Chondrocyte (in vitro differentiated cells): Measurements from ENCODE around the gene ATP6AP1. TPM values are rescaled to one million over a fixed set of nuclear protein-coding genes. Genes with fewer than 3 reads are reported as not detected.

Experiments
- DNase-seq: peaks from one replicate; pipeline ENCODE4 v3.0.0; 2021; ENCODE audit warnings: mixed read lengths, low spot score
- H3K27ac Mint-ChIP-seq: one replicate; pipeline ENCODE4 v1.8.0; 2021; ENCODE audit warnings: mild to moderate bottlenecking, moderate library complexity, mixed read lengths; ENCODE audit not compliant: unreplicated experiment
- H3K27me3 Mint-ChIP-seq: 2 replicates; pipeline ENCODE4 v1.8.0; 2021; ENCODE audit warnings: low read depth, mixed read lengths
- H3K36me3 Mint-ChIP-seq: 2 replicates; pipeline ENCODE4 v1.8.0; 2021; ENCODE audit warnings: low read depth, mixed read lengths
- H3K4me1 Mint-ChIP-seq: 2 replicates; pipeline ENCODE4 v1.8.0; 2021; ENCODE audit warnings: low read depth, mild to moderate bottlenecking, mixed read lengths
- H3K4me3 Mint-ChIP-seq: one replicate; pipeline ENCODE4 v1.8.0; 2021; ENCODE audit warnings: mild to moderate bottlenecking, moderate library complexity, mixed read lengths; ENCODE audit not compliant: unreplicated experiment
- H3K9me3 Mint-ChIP-seq: 2 replicates; pipeline ENCODE4 v1.8.0; 2021; ENCODE audit warnings: low read depth, mixed read lengths
- total RNA-seq: library from RNA; stranded (reverse); gene quantifications from 3 replicates; pipeline ENCODE4 v1.2.1, GENCODE V29; 2021
- TF ChIP-seq, protein P1 (sequence below): fragments of 200-600 bp; sonication (generic); IDR thresholded peaks from 2 replicates; pipeline ENCODE4 v1.5.0; 2021; ENCODE audit warnings: antibody characterized with exemption, mild to moderate bottlenecking, moderate library complexity

Gene ATP6AP1
- total RNA-seq, 1 donor from 2014 or later: 136 TPM

DNA sequence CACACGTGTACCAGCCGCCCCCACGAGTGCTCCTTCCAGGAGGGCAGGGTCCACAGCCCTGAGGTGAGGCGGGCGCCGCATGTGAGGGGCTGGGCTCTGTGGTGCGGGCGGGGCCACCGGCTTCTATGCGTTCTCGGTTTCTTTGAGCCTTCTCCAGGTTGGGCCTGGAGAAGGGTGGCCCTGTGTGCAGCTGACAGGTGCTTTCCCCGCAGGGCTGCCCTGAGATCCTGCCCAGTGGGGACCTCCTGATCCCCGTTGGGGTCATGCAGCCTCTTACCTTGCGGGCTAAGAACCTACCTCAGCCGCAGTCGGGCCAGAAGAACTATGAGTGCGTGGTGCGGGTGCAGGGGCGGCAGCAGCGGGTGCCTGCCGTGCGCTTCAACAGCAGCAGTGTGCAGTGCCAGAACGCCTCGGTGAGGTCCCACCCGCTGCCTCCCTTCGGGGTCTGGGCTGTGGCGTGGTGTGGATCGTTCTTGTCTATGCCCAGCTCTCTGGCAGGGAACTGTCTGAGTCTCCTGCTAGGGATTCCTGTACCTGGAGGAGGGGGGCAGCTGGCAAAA lies 36.4 kb downstream of the ATP6AP1 start:
- no peak for DNase-seq
- Mint-ChIP-seq H3K36me3 (peaks cover 17% of the 10 kb centered on the region), H3K4me1 (peaks cover 19% of the 10 kb centered on the region), H3K9me3 (no peaks in the 10 kb centered on the region), H3K27me3 (no peaks in the 10 kb centered on the region), H3K27ac (no peak overlapping the region), H3K4me3 (no peak overlapping the region)
- TF ChIP-seq, protein P1, sequence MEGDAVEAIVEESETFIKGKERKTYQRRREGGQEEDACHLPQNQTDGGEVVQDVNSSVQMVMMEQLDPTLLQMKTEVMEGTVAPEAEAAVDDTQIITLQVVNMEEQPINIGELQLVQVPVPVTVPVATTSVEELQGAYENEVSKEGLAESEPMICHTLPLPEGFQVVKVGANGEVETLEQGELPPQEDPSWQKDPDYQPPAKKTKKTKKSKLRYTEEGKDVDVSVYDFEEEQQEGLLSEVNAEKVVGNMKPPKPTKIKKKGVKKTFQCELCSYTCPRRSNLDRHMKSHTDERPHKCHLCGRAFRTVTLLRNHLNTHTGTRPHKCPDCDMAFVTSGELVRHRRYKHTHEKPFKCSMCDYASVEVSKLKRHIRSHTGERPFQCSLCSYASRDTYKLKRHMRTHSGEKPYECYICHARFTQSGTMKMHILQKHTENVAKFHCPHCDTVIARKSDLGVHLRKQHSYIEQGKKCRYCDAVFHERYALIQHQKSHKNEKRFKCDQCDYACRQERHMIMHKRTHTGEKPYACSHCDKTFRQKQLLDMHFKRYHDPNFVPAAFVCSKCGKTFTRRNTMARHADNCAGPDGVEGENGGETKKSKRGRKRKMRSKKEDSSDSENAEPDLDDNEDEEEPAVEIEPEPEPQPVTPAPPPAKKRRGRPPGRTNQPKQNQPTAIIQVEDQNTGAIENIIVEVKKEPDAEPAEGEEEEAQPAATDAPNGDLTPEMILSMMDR: no peak

DNA sequence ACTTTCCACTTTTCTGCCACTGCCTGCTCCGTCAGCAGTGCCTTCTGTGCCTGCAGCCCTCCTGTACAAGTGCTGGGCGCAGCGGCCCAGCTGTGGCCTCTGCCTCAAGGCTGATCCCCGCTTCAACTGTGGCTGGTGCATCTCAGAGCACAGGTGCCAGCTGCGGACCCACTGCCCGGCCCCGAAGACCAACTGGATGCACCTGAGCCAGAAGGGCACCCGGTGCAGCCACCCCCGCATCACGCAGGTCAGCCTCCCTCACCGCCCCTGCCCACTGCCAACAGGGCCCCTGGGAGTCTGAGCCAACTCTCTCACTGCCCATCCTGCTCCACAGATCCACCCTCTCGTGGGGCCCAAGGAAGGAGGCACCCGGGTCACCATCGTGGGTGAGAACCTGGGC lies 37.1 kb downstream of the ATP6AP1 start:
- Mint-ChIP-seq H3K4me1 (peaks cover 14% of the 10 kb centered on the region), H3K27me3 (no peaks in the 10 kb centered on the region), H3K36me3 (peaks cover 19% of the 10 kb centered on the region), H3K9me3 (no peaks in the 10 kb centered on the region), H3K4me3 (no peak overlapping the region), H3K27ac (no peak overlapping the region)
- TF ChIP-seq, protein P1: no peak
- DNase-seq: no peak

DNA sequence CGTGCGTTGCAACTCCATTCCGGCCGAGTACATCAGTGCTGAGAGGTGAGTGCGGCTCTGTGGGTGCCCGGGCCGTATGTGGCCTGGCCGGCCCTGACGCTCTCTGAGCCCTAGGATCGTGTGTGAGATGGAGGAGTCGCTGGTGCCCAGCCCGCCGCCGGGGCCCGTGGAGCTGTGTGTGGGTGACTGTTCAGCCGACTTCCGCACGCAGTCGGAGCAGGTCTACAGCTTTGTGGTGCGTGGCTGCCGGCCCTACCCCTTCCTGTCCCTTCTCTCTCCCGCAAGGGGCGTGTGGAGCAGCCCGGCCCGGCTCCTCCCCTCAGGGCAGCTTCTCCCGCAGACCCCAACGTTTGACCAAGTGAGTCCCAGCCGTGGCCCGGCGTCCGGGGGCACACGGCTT lies 37.6 kb downstream of the ATP6AP1 start:
- Mint-ChIP-seq H3K4me3 (no peak overlapping the region), H3K27ac (no peak overlapping the region), H3K9me3 (no peaks in the 10 kb centered on the region), H3K36me3 (peaks cover 21% of the 10 kb centered on the region), H3K27me3 (no peaks in the 10 kb centered on the region), H3K4me1 (peaks cover 10% of the 10 kb centered on the region)
- no peak for DNase-seq
- TF ChIP-seq, protein P1: no peak

DNA sequence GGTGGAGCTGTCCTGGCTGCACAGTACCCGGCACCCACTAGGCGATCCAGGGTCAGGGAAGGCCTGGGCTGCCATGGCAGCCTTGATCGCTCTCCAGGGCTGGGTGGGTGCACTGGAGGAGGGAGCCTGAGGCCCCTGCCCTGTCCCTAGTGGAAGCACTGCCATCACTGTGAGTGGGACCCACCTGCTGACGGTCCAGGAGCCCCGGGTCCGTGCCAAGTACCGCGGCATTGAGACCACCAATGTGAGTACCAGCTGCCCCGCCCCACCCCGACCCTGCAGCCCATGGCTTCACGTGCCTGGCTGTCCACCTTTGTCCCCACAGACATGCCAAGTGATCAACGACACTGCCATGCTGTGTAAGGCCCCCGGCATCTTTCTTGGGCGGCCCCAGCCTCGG lies 38.4 kb downstream of the ATP6AP1 start:
- H3K4me3 Mint-ChIP-seq: no peak overlapping the region
- H3K4me1 Mint-ChIP-seq: peaks cover 1% of the 10 kb centered on the region
- TF ChIP-seq, protein P1: no peak
- no peak overlapping the region for H3K27ac Mint-ChIP-seq
- no peaks in the 10 kb centered on the region for H3K27me3 Mint-ChIP-seq
- DNase-seq: no peak
- peaks cover 17% of the 10 kb centered on the region for H3K36me3 Mint-ChIP-seq
- H3K9me3 Mint-ChIP-seq: no peaks in the 10 kb centered on the region

DNA sequence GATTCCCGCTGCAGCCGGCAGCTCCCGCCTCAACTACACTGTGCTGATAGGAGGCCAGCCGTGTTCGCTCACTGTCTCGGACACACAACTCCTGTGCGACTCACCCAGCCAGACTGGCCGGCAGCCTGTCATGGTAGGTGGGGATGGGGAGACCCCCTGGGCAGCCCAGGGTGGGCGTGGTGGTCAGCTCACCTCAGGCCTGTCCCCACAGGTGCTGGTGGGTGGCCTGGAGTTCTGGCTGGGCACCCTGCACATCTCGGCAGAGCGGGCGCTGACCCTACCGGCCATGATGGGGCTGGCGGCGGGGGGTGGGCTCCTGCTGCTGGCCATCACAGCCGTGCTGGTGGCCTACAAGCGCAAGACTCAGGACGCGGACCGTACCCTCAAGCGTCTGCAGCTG lies 39.1 kb downstream of the ATP6AP1 start:
- H3K36me3 Mint-ChIP-seq: peaks cover 20% of the 10 kb centered on the region
- TF ChIP-seq, protein P1: no peak
- H3K4me1 Mint-ChIP-seq: no peaks in the 10 kb centered on the region

More for the DNA sequence above, 39.1 kb downstream of the ATP6AP1 start:
- Mint-ChIP-seq H3K27me3 (no peaks in the 10 kb centered on the region), H3K9me3 (no peaks in the 10 kb centered on the region), H3K27ac (no peak overlapping the region), H3K4me3 (no peak overlapping the region)
- DNase-seq: no peak
